ENCODE results near the gene SLC25A28. TPM values are rescaled to one million over a fixed set of nuclear protein-coding genes. Genes with fewer than 3 reads are reported as not detected.
A peak's percentile ranks its signal among the peaks of the same experiment; 100 is the strongest.

SLC25A28 gene
- total RNA-seq, 1 experiment from 2014 or later = 31.0 TPM

DNA sequence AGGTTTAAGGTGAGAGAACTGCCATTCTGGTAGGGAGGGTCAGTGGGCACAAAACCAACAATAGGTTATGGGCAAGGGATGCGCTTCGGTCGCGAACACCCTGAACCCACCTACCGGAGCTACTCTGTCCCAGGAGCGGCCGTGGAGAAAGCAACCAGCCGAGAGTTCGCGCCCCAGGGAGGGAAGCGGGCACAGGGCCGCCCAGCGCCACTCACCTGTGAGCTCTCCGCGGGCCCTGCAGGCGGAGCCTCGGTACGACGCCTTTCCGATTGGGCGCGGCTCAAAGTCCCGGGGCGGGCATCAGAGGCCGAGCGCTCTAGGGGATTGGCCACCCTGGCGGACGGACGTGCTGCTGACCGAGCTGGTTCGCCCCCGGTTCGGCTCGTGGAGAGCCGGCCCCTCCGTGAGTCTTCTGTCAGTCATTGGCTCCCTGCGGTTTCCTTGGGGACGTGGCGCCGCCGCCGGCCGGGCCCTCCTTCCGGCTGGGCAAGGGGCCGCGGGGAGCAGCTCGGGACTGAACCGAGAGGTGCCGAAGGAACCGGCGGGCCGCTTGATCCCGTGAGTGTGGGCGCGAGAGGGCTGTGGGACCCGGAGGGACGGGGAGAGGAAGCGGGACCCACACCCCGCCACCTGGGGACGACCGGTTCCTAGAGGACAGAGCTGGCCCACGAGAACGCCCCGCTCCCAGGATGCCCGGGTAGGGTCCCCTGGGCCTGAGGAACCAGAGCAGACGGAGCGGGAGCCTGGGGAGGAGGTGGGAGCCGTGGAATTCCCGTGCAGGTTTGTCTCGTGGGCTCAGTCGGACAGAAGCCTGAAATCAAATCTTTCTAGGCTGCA, 39.0 kb upstream of the SLC25A28 start, which contains the start of gene ENTPD7:
Gene ENTPD7, plus strand, starts transcription at position 479 of the 837 bp plus-strand sequence. CDS start 448 bp downstream, outside the sequence.
- Histone ChIP-seq H3K4me1 (ENCODE audit: insufficient read depth, low read length, poor library complexity, severe bottlenecking) (no peaks in the 10 kb centered on the region), H3K9me3 (ENCODE audit: low read depth, low read length, poor library complexity, severe bottlenecking) (no peaks in the 10 kb centered on the region), H3K4me3 (ENCODE audit: low read depth, low read length, poor library complexity, severe bottlenecking) (peak within 1 kb of the TSS; percentile 79), H3K27me3 (replicated peaks; ENCODE audit: insufficient read depth, low read depth, low read length, poor library complexity) (peaks cover 27% of the 10 kb centered on the region), H3K36me3 (ENCODE audit: insufficient read depth, low read length, poor library complexity, severe bottlenecking) (no peaks in the 10 kb centered on the region), H3K27ac (ENCODE audit: low read depth, low read length, poor library complexity, severe bottlenecking) (peak within 1 kb of the TSS; percentile 40)
- DNase-seq (ENCODE audit: low spot score) = peak; percentile 96
- no TSS peak for BruUV-seq (replicated peaks)
- ChIA-PET POLR2A (ENCODE audit: low non-redundant PET) (interaction anchor here (0.6 kb wide), 1 partner anchor 25 kb away, joined by 3 read pairs; no protein-coding TSS in a partner anchor), CTCF (no interaction called here)
- TF ChIP-seq, protein P1, sequence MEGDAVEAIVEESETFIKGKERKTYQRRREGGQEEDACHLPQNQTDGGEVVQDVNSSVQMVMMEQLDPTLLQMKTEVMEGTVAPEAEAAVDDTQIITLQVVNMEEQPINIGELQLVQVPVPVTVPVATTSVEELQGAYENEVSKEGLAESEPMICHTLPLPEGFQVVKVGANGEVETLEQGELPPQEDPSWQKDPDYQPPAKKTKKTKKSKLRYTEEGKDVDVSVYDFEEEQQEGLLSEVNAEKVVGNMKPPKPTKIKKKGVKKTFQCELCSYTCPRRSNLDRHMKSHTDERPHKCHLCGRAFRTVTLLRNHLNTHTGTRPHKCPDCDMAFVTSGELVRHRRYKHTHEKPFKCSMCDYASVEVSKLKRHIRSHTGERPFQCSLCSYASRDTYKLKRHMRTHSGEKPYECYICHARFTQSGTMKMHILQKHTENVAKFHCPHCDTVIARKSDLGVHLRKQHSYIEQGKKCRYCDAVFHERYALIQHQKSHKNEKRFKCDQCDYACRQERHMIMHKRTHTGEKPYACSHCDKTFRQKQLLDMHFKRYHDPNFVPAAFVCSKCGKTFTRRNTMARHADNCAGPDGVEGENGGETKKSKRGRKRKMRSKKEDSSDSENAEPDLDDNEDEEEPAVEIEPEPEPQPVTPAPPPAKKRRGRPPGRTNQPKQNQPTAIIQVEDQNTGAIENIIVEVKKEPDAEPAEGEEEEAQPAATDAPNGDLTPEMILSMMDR (conservative IDR thresholded peaks at IDR 0.05; ENCODE audit: low read depth, low read length) = no peak; the same call in 1 of the 2 replicates
- no peak for TF ChIP-seq EZH2 (IDR thresholded peaks at IDR 0.05; ENCODE audit: borderline replicate concordance, low read depth, low read length, poor library complexity, severe bottlenecking)
- intact Hi-C loops (cut with micrococcal nuclease; ENCODE audit: unreplicated experiment) = no loop called here

DNA sequence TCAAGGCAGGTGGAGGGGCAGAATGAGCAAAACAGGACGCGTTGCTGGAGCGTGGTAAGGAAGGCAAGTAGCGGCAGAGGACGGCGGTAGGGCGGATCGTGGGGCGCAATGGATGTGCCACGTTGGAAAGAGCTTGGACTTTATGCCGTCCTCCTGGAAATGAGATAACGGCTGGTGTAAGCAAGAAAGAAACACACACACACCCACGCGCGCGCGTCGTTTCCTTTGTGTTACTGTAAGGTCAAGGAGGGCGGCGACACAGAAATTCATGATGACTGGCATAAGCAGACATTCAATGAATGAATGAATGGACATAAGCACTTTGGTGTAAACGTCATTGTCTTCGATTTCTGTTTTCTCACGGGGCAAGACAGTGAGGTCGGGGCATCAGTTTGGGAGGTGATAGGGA, 38.4 kb upstream of the SLC25A28 start:
- intact Hi-C loops (cut with micrococcal nuclease; ENCODE audit: unreplicated experiment) = no loop called here
- no peaks in the 10 kb centered on the region for H3K9me3 ChIP-seq (ENCODE audit: low read depth, low read length, poor library complexity, severe bottlenecking)
- H3K36me3 ChIP-seq (ENCODE audit: insufficient read depth, low read length, poor library complexity, severe bottlenecking) = no peaks in the 10 kb centered on the region
- H3K27ac ChIP-seq (ENCODE audit: low read depth, low read length, poor library complexity, severe bottlenecking) = no peak overlapping the region
- H3K27me3 ChIP-seq (replicated peaks; ENCODE audit: insufficient read depth, low read depth, low read length, poor library complexity) = peaks cover 27% of the 10 kb centered on the region
- ChIA-PET POLR2A (ENCODE audit: low non-redundant PET) (no interaction called here), CTCF (no interaction called here)
- TF ChIP-seq, protein P1 (conservative IDR thresholded peaks at IDR 0.05; ENCODE audit: low read depth, low read length) = no peak
- TF ChIP-seq EZH2 (IDR thresholded peaks at IDR 0.05; ENCODE audit: borderline replicate concordance, low read depth, low read length, poor library complexity, severe bottlenecking) = no peak
- BruUV-seq (replicated peaks) = no TSS peak
- no peaks in the 10 kb centered on the region for H3K4me1 ChIP-seq (ENCODE audit: insufficient read depth, low read length, poor library complexity, severe bottlenecking)
- H3K4me3 ChIP-seq (ENCODE audit: low read depth, low read length, poor library complexity, severe bottlenecking) = peak overlapping the region; percentile 79
- peak; percentile 21 for DNase-seq (ENCODE audit: low spot score)

DNA sequence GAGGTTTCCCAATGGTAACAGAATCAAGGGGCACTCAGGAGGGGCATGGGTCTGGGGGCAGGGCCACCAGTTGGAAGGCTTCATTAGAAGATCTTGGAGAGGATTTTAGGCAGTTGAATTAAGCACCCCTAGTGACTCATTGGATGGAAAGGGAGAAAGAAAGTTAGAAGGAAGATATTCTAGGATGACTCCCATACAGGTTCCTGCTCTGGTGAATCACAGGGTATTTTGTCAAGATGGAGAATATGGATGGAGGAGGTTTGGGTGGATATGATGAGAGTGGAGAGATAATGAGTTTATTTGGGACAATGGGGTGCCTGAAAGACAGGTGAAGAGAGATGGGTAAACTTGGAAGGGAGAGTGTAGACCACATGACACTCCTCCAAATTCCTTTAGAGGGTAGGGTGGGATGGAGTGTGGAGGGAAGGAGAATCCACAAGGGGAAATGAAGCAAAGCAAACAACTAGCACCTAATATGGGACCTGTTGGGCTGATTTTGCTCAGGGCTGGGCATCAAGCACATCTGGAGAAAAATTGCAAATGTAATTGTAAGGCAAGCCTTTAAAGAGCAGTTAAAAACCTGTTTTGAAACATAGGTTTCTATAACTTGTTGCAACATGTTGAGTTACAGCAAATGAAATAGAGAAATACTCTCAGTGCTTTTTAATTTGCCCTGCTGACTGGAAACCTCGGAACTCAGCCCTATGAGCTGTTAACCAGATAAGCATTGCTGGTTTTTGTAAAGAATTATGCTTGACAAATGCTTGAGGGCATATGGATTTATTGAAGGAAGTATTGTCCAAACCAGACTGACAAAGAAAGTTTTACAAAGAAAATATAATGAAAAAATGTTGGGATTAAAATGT, 36.2 kb upstream of the SLC25A28 start:
- no peaks in the 10 kb centered on the region for H3K9me3 ChIP-seq (ENCODE audit: low read depth, low read length, poor library complexity, severe bottlenecking)
- ChIA-PET POLR2A (ENCODE audit: low non-redundant PET) (no interaction called here), CTCF (no interaction called here)
- intact Hi-C loops (cut with micrococcal nuclease; ENCODE audit: unreplicated experiment) = no loop called here
- no peak overlapping the region for H3K27ac ChIP-seq (ENCODE audit: low read depth, low read length, poor library complexity, severe bottlenecking)
- H3K4me1 ChIP-seq (ENCODE audit: insufficient read depth, low read length, poor library complexity, severe bottlenecking) = no peaks in the 10 kb centered on the region
- H3K36me3 ChIP-seq (ENCODE audit: insufficient read depth, low read length, poor library complexity, severe bottlenecking) = no peaks in the 10 kb centered on the region
- no peak for TF ChIP-seq EZH2 (IDR thresholded peaks at IDR 0.05; ENCODE audit: borderline replicate concordance, low read depth, low read length, poor library complexity, severe bottlenecking)
- TF ChIP-seq, protein P1 (conservative IDR thresholded peaks at IDR 0.05; ENCODE audit: low read depth, low read length) = no peak
- BruUV-seq (replicated peaks) = no TSS peak
- peaks cover 28% of the 10 kb centered on the region for H3K27me3 ChIP-seq (replicated peaks; ENCODE audit: insufficient read depth, low read depth, low read length, poor library complexity)
- no peak for DNase-seq (ENCODE audit: low spot score)
- no peak overlapping the region for H3K4me3 ChIP-seq (ENCODE audit: low read depth, low read length, poor library complexity, severe bottlenecking)

Measured in A673 (cell line).